HepG2 (cell line): Measurements from ENCODE around the gene C11orf21. TPM values are rescaled to one million over a fixed set of nuclear protein-coding genes. Genes with fewer than 3 reads are reported as not detected.

Experiments
- ARNT ChIP-seq: fragments of 450-650 bp; IDR thresholded peaks from 2 replicates; pipeline ENCODE4 v1.6.1; 2017
- ARNTL ChIP-seq: sonication (generic); formaldehyde crosslinking; IDR thresholded peaks from 2 replicates; pipeline ENCODE4 v1.4.0; 2020; ENCODE audit warnings: mild to moderate bottlenecking, missing genetic modification reagents
- ATF1 ChIP-seq: IDR thresholded peaks from 2 replicates; pipeline ENCODE4 v1.6.1; 2016; ENCODE audit warnings: mild to moderate bottlenecking, control low read depth
- ATF6 ChIP-seq: sonication (generic); formaldehyde crosslinking; conservative IDR thresholded peaks from 2 replicates; pipeline ENCODE4 v1.4.0; 2020; ENCODE audit warnings: missing genetic modification reagents
- CBX1 ChIP-seq: IDR thresholded peaks from one replicate; pipeline ENCODE4 v1.6.1; 2016; ENCODE audit warnings: antibody characterized with exemption, low read depth
- CHCHD3 ChIP-seq: sonication (generic); formaldehyde crosslinking; IDR thresholded peaks from 2 replicates; pipeline ENCODE4 v1.8.0; 2022; ENCODE audit warnings: mild to moderate bottlenecking, missing genetic modification reagents, moderate library complexity
- CREB3 ChIP-seq: sonication (generic); formaldehyde crosslinking; IDR thresholded peaks from 2 replicates; pipeline ENCODE4 v1.5.0; 2020; ENCODE audit warnings: missing genetic modification reagents
- DDIT3 ChIP-seq: sonication (generic); formaldehyde crosslinking; IDR thresholded peaks from 2 replicates; pipeline ENCODE4 v1.4.0; 2020; ENCODE audit warnings: mild to moderate bottlenecking, missing genetic modification reagents
- FLYWCH1 ChIP-seq: sonication (generic); formaldehyde crosslinking; IDR thresholded peaks from 2 replicates; pipeline ENCODE4 v1.8.1; 2023; ENCODE audit warnings: mild to moderate bottlenecking, missing genetic modification reagents
- FOXO1 ChIP-seq: sonication (generic); formaldehyde crosslinking; IDR thresholded peaks from 2 replicates; pipeline ENCODE4 v1.4.0; 2020; ENCODE audit warnings: missing genetic modification reagents
- GATAD2A ChIP-seq: IDR thresholded peaks from 2 replicates; pipeline ENCODE4 v1.6.1; 2016
- JUND ChIP-seq: sonication (generic); formaldehyde crosslinking; IDR thresholded peaks from 2 replicates; pipeline ENCODE4 v1.8.0; 2022; ENCODE audit warnings: mild to moderate bottlenecking, missing genetic modification reagents
- KLF9 ChIP-seq: IDR thresholded peaks from 2 replicates; pipeline ENCODE4 v1.6.1; 2016; ENCODE audit warnings: low read depth
- NCOA1 ChIP-seq: sonication (generic); formaldehyde crosslinking; IDR thresholded peaks from 2 replicates; pipeline ENCODE4 v1.9.0; 2021; ENCODE audit warnings: missing genetic modification reagents
- NFYB ChIP-seq: sonication (generic); formaldehyde crosslinking; IDR thresholded peaks from 2 replicates; pipeline ENCODE4 v1.4.0; 2020; ENCODE audit warnings: missing genetic modification reagents
- NR2F6 ChIP-seq, 2 experiments: IDR thresholded peaks; 2 replicates each; pipeline ENCODE4 v1.6.1; 2016; ENCODE audit warnings: antibody characterized with exemption in 1 of 2, mild to moderate bottlenecking in 1 of 2
- PAF1 ChIP-seq: IDR thresholded peaks from 2 replicates; pipeline ENCODE4 v1.6.1; 2016; ENCODE audit warnings: missing genetic modification reagents, missing compliant biosample characterization
- RARG ChIP-seq: sonication (generic); formaldehyde crosslinking; IDR thresholded peaks from 2 replicates; pipeline ENCODE4 v1.4.0; 2020; ENCODE audit warnings: low read depth, mild to moderate bottlenecking, missing genetic modification reagents
- SETDB1 ChIP-seq: sonication (generic); formaldehyde crosslinking; IDR thresholded peaks from 2 replicates; pipeline ENCODE4 v1.5.1; 2020; ENCODE audit warnings: missing genetic modification reagents, mild to moderate bottlenecking, borderline replicate concordance
- TCF7 ChIP-seq: sonication (generic); IDR thresholded peaks from 2 replicates; pipeline ENCODE4 v1.6.1; 2016; ENCODE audit warnings: antibody characterized with exemption, low read depth
- TGIF2 ChIP-seq: IDR thresholded peaks from 2 replicates; pipeline ENCODE4 v1.6.1; 2016; ENCODE audit warnings: control low read depth, missing compliant biosample characterization
- ZBTB26 ChIP-seq: IDR thresholded peaks from 2 replicates; pipeline ENCODE4 v1.6.1; 2016; ENCODE audit warnings: missing compliant biosample characterization, missing genetic modification reagents, borderline replicate concordance
- ZFP36L2 ChIP-seq: sonication (generic); formaldehyde crosslinking; IDR thresholded peaks from 2 replicates; pipeline ENCODE4 v1.4.0; 2020; ENCODE audit warnings: missing genetic modification reagents
- ZKSCAN5 ChIP-seq: sonication (generic); formaldehyde crosslinking; IDR thresholded peaks from 2 replicates; pipeline ENCODE4 v1.5.1; 2020; ENCODE audit warnings: mild to moderate bottlenecking, missing genetic modification reagents
- ZMYM4 ChIP-seq: sonication (generic); formaldehyde crosslinking; IDR thresholded peaks from 2 replicates; pipeline ENCODE4 v1.8.1; 2023; ENCODE audit warnings: mild to moderate bottlenecking, missing genetic modification reagents
- ZNF232 ChIP-seq: sonication (generic); formaldehyde crosslinking; IDR thresholded peaks from 2 replicates; pipeline ENCODE4 v1.4.0; 2020; ENCODE audit warnings: missing genetic modification reagents, borderline replicate concordance
- ZNF33B ChIP-seq: sonication (generic); formaldehyde crosslinking; IDR thresholded peaks from 2 replicates; pipeline ENCODE4 v1.5.1; 2020; ENCODE audit warnings: mild to moderate bottlenecking, missing genetic modification reagents
- ZNF564 ChIP-seq: sonication (generic); formaldehyde crosslinking; IDR thresholded peaks from 2 replicates; pipeline ENCODE4 v1.8.1; 2023; ENCODE audit warnings: mild to moderate bottlenecking, missing genetic modification reagents
- ZNF782 ChIP-seq: sonication (generic); formaldehyde crosslinking; IDR thresholded peaks from 2 replicates; pipeline ENCODE4 v1.4.0; 2020; ENCODE audit warnings: missing genetic modification reagents, mild to moderate bottlenecking, borderline replicate concordance
- ZNF879 ChIP-seq: sonication (generic); formaldehyde crosslinking; IDR thresholded peaks from 2 replicates; pipeline ENCODE4 v1.8.1; 2023; ENCODE audit warnings: missing genetic modification reagents
- polyA plus RNA-seq, 8 experiments: library from polyadenylated mRNA; depleted of rRNA in 3 of 8; stranded (reverse) in 7 of 8; unstranded in 1 of 8; fragments of >200 nt; fragmentation: Illumina TruSeq in 4 of 8; extraction: Trizol in 4 of 8; gene quantifications; 2 replicates each; pipeline versions ENCODE4 v1.2.1 to v1.2.3, GENCODE V29; 2011 to 2016; ENCODE audit warnings: low read depth in 4 of 8, missing spikeins in 1 of 8, mixed read lengths in 1 of 8; ENCODE audit not compliant: insufficient read depth in 1 of 8
- total RNA-seq, 5 experiments: library from RNA; depleted of rRNA; stranded (reverse); fragments of >200 nt; fragmentation: Illumina TruSeq; extraction: Trizol; gene quantifications; 2 replicates each; pipeline ENCODE4 v1.2.3, GENCODE V29; 2016; ENCODE audit warnings: low read depth in 1 of 5

The C11orf21 gene
- total and polyA plus RNA-seq, 2 of the 13 experiments (the other 11 are each of a cell fraction or from before 2014, with no cell fraction given), result 0.08 TPM; not detected in 1

GRCh38 chr11:2268729-2269600, 32.8 kb downstream of the C11orf21 start (continued):
- no peak for TF ChIP-seq ATF1 (CRISPR knock-in tag)
- TF ChIP-seq NFYB (CRISPR knock-in tag), result no peak
- no peak for TF ChIP-seq ZMYM4 (CRISPR knock-in tag)
- TF ChIP-seq GATAD2A (CRISPR knock-in tag), result peak; percentile 67
- TF ChIP-seq ZKSCAN5 (CRISPR knock-in tag), result no peak
- no peak for TF ChIP-seq CBX1
- no peak for TF ChIP-seq DDIT3 (CRISPR knock-in tag)
- no peak for TF ChIP-seq ATF6 (CRISPR knock-in tag)
- no peak for TF ChIP-seq ZNF879
- no peak for TF ChIP-seq JUND (CRISPR knock-in tag)
- TF ChIP-seq ZNF564, result 0 out of 2 replicates have a peak, but pooled peaks have one; percentile 23
- no peak for TF ChIP-seq FLYWCH1 (CRISPR knock-in tag)
- TF ChIP-seq RARG (CRISPR knock-in tag), result no peak
- 0 out of 2 replicates have a peak, but pooled peaks have one; percentile 60 for TF ChIP-seq ZNF33B
- TF ChIP-seq SETDB1, result no peak
- 0 out of 2 replicates have a peak, but pooled peaks have one; percentile 54 for TF ChIP-seq CREB3 (CRISPR knock-in tag)
- TF ChIP-seq TGIF2 (CRISPR knock-in tag), result no peak
- no peak for TF ChIP-seq ZBTB26 (CRISPR knock-in tag)
- no peak for TF ChIP-seq ZFP36L2 (CRISPR knock-in tag)
- no peak for TF ChIP-seq NCOA1 (CRISPR knock-in tag)
- TF ChIP-seq KLF9 (CRISPR knock-in tag), result peak; percentile 72; the same call in 1 of the 2 replicates
- no peak; the same call in 1 of the 2 replicates for TF ChIP-seq ZNF782 (CRISPR knock-in tag)
- TF ChIP-seq ZNF232 (CRISPR knock-in tag), result no peak
- TF ChIP-seq ARNTL, result no peak
- peak; percentile 8; the same call in 1 of the 2 replicates for TF ChIP-seq TCF7
- no peak for TF ChIP-seq PAF1 (CRISPR knock-in tag)
- TF ChIP-seq NR2F6 (IDR thresholded peaks at IDR 0.05), result no peak
- TF ChIP-seq NR2F6 (CRISPR knock-in tag; IDR thresholded peaks at IDR 0.05), result peak; percentile 52
- TF ChIP-seq ARNT, result no peak
- TF ChIP-seq FOXO1 (CRISPR knock-in tag), result no peak; the same call in 1 of the 2 replicates
- TF ChIP-seq CHCHD3 (CRISPR knock-in tag), result no peak
